Bladder microvascular endothelial cell (primary cell): ENCODE results near the gene PRSS50. TPM values are rescaled to one million over a fixed set of nuclear protein-coding genes. Genes with fewer than 3 reads are reported as not detected.

ENCODE experiments used
- total RNA-seq: library from RNA; depleted of rRNA; stranded (reverse); fragments of >200 nt; gene quantifications from 2 replicates; pipeline ENCODE4 v1.2.3, GENCODE V29; 2014

The PRSS50 gene
- total RNA-seq, result not detected in 2 replicates

GRCh38 chr3:46717447-46718231 lies at the start of gene PRSS50:
TSS of gene PRSS50 (minus strand) at chr3:46717869. CDS start at chr3:46717824, 45 bp downstream.

GRCh38 chr3:46701181-46701939 lies 16.3 kb downstream of the PRSS50 start, which contains the start of gene TMIE:
TSS of gene TMIE (plus strand) at chr3:46701392. CDS start at chr3:46701488, 96 bp downstream.

GRCh38 chr3:46693038-46693891 lies 24.4 kb downstream of the PRSS50 start, which contains the start of gene ALS2CL:
TSS of gene ALS2CL (minus strand) at chr3:46693679. CDS start at chr3:46689440, 4,239 bp downstream.

Other genes with a start within 250 kb of the PRSS50 start
- not detected in 2 replicates for gene RTP3, start 219.9 kb downstream of the PRSS50 start, total RNA-seq
- gene LRRC2, start 151.6 kb downstream of the PRSS50 start, total RNA-seq, result under 0.01 and 0.06 TPM in 2 replicates
- gene FAM240A, start 105.3 kb downstream of the PRSS50 start, total RNA-seq, result not detected in 2 replicates
- 9.9 and 18.5 TPM in 2 replicates for gene ALS2CL, start 24.2 kb downstream of the PRSS50 start, total RNA-seq
- gene TMIE, start 16.5 kb downstream of the PRSS50 start, total RNA-seq, result 0.16 and 0.31 TPM in 2 replicates
- not detected in 2 replicates for gene MYL3, start 145.6 kb upstream of the PRSS50 start, total RNA-seq
- 0.06 and 0.32 TPM in 2 replicates for gene PTH1R, start 159.9 kb upstream of the PRSS50 start, total RNA-seq